Measurements from ENCODE around the gene UBE2V1. TPM values are rescaled to one million over a fixed set of nuclear protein-coding genes. Genes with fewer than 3 reads are reported as not detected.
"Not testable (repeated sequence)": the region's sequence is repeated elsewhere in the genome, so short reads cannot be mapped to it uniquely, and the experiment has no call there.

Gene UBE2V1
- total RNA-seq, 1 donor from 2014 or later = 60.0 TPM

GRCh38 chr20:50115041-50115512 lies 2.1 kb upstream of the UBE2V1 start:
- DNase-seq = no peak

GRCh38 chr20:50113420-50114224 lies 672 bp upstream of the UBE2V1 start:
- DNase-seq = no peak

GRCh38 chr20:50111829-50112495 lies 988 bp downstream of the UBE2V1 start:
- no peak for DNase-seq

GRCh38 chr20:50111120-50111828 lies 1.7 kb downstream of the UBE2V1 start:
- no peak for DNase-seq

- no peak for DNase-seq
Measured at GRCh38 chr20:50110141-50111047, 2.6 kb downstream of the UBE2V1 start.

- DNase-seq = no peak
Measured at GRCh38 chr20:50108556-50109235, 4.3 kb downstream of the UBE2V1 start.

- no peak for DNase-seq
Measured at GRCh38 chr20:50107796-50108331, 5.1 kb downstream of the UBE2V1 start.

GRCh38 chr20:50107086-50107660 lies 5.8 kb downstream of the UBE2V1 start:
- DNase-seq = no peak

- DNase-seq = not testable (repeated sequence)
Measured at GRCh38 chr20:50106669-50107068, 6.3 kb downstream of the UBE2V1 start.

GRCh38 chr20:50103464-50104107 lies 9.4 kb downstream of the UBE2V1 start:
- not testable (repeated sequence) for DNase-seq

- not testable (repeated sequence) for DNase-seq
Measured at GRCh38 chr20:50102551-50102950, 10.4 kb downstream of the UBE2V1 start.

- DNase-seq = no peak
Measured at GRCh38 chr20:50101887-50102286, 11.1 kb downstream of the UBE2V1 start.

- no peak for DNase-seq
Measured at GRCh38 chr20:50101281-50101680, 11.7 kb downstream of the UBE2V1 start.

GRCh38 chr20:50100552-50100951 lies 12.4 kb downstream of the UBE2V1 start:
- DNase-seq = no peak

GRCh38 chr20:50099565-50099991 lies 13.4 kb downstream of the UBE2V1 start:
- DNase-seq = no peak

- no peak for DNase-seq
Measured at GRCh38 chr20:50099113-50099512, 13.8 kb downstream of the UBE2V1 start.

- DNase-seq = no peak
Measured at GRCh38 chr20:50098259-50098658, 14.7 kb downstream of the UBE2V1 start.

GRCh38 chr20:50097843-50098242 lies 15.1 kb downstream of the UBE2V1 start:
- no peak for DNase-seq

GRCh38 chr20:50096237-50096636 lies 16.7 kb downstream of the UBE2V1 start:
- no peak for DNase-seq

- DNase-seq = no peak
Measured at GRCh38 chr20:50095476-50096078, 17.4 kb downstream of the UBE2V1 start.

All from skin of body (tissue), 2 donors.